Suppressor macrophage (primary cell): ENCODE measurements around the gene SHE.
"Not testable (repeated sequence)": the region's sequence is repeated elsewhere in the genome, so short reads cannot be mapped to it uniquely, and the experiment has no call there.

Experiments used
- DNase-seq, 4 experiments: peaks; one replicate each; pipeline ENCODE4 v3.0.0-alpha.2; 2020 to 2022
- total RNA-seq, 17 experiments: gene quantifications; one replicate each; lab custom pipeline; 2026; ENCODE audit warnings: mixed read lengths in 6 of 17, inconsistent platforms in 3 of 17; lab: John Stamatoyannopoulos, UW

The SHE gene
- 0 to 3.4 (median 0.09) reads per million in 17 experiments for total RNA-seq

DNA sequence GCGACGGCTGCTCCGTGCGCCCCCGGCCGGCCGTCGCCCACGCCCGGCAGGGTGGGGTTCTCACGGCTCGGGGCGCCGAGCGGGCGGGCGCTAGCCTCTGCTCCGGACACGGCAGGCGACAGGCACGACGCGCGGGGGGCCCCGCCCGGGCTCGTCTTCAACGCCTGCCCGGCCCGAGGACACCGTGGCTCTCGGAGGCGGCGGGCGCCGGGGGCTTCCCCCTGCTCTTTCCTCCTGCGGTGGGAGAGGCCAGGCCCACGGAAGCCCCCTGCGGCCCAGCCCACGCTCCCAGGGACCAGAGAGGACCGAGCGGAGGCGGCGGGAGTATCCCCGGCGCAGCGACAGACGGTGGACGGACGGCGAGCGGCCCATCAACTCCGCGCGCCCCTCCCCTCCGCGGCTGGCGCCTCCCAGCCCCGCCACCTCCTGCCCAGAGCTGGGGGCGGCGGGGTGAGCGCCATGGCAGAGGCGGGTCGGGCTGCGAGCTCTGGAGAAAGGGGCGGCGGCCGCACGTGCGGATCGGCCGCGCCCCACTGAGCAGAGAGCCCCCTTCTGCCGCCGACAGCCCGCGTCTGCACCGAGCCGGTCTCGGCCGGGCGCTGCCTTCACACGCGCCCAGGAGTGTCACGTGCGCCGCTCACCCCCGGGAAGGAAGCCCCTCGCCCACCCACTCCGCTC lies at the start of gene SHE, which contains the start of gene TDRD10:
Gene SHE (minus strand): TSS at position 347 of the 678 bp plus-strand sequence. CDS start 386 bp downstream, outside the sequence.
Gene TDRD10 (plus strand): TSS at position 154 of the 678 bp plus-strand sequence. CDS start 4,685 bp downstream, outside the sequence.
- peak in 2 of 4 experiments; percentile 16 to 20 for DNase-seq

DNA sequence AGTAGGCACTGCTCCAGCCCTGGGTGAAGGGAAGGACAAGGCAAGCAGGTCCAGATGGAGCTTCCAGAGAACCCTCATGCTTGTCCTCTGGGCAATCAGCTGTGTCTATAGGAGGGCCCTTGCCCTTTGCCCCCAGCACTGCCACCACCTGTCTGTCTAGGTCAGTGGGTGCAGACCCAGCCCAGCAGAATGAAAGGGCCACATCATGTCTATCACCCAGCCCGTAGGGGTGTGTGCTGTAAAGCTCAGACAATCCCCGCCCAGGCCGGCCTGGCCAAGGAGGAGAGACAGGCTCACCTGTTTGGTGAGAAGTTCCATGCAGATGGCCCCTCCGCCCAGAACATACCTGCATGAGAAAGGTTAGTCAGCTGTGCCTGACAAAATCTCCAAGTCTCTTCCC lies 49.3 kb upstream of the SHE start:
- no peak for DNase-seq

DNA sequence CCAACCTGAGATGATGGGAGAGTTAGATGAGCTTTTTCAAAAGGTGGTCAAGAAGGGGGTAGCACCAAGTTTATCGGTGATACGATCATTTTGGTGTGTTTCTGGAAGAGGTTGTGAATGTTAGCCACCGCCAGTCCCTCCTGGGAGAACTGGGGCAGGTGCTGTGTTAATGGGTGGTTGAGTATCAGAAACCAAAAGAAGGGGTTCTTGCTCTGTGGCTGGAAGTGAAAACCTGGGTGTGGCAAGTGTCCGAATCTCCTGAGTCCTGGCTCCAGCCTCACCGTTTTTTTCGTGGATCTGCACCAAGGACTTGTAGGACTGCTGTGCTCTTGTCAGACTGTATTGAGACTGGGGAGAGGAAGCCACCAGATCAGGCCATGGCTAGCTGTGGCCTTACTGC lies 48.4 kb upstream of the SHE start:
- no peak for DNase-seq

DNA sequence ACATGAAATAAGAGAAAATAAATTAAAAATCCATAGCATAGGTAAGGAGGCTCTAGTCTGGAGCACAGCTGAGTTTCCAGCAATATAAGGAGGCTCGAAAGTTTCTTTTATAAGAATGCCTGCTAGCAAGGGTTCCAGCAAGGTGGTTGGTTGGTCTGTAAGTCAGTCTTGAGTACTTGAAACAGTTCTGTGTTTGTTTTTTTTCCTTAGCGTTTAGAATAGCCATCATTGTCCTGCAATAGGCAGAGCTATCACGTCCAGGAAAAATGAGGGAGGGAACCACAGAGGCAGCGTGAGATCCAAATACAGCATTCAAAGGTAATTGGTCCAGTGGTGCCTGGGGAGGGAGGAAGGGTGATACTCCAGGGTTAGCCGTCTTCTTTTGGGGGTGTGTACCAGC lies 47.9 kb upstream of the SHE start:
- DNase-seq, result no peak

DNA sequence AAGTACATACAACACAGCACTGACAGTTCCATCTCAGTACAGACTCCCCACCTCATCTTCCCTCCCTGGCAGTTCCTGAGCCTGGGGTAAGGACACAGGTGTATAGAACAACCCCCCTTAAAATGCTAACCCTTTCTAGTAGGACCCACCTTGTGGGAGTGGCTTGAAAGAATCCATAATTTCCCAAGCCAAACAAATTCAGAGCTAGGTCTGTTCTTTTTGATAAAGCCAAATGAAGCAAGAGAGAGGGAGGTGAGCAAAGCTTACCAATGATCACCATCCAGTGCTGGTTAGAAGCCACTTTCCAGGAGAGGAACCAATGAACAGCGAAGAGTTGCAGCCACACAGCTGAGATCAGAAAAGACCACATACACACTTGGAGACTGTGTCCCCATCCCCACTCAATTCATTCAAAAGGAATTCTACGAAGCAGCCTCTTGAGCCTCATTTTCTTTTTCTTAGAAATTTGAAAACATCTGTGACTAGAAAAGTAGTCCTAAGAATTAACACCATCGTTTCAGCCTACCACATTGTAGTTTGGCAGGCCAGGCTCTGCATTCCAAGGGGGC lies 47.1 kb upstream of the SHE start:
- no peak for DNase-seq

DNA sequence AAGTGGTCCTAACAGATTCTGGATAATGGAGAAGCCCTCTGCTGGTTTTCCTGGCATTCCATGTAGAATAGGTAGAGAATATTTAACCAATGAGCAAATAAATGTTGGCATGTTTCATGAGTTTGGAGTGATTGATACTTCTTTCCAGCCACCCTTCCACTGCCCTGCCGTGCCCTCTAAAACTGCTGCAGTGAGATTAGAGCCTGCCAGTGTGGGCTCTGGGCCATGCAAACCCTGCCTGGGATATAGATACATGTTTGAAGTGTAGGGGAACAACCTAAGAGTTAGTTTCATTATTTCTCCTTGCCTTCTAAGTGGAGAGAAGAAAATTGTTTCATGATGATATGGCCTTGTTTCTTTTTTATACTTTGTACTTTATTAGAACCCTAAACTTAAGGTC lies 45.8 kb upstream of the SHE start:
- DNase-seq, result no peak

DNA sequence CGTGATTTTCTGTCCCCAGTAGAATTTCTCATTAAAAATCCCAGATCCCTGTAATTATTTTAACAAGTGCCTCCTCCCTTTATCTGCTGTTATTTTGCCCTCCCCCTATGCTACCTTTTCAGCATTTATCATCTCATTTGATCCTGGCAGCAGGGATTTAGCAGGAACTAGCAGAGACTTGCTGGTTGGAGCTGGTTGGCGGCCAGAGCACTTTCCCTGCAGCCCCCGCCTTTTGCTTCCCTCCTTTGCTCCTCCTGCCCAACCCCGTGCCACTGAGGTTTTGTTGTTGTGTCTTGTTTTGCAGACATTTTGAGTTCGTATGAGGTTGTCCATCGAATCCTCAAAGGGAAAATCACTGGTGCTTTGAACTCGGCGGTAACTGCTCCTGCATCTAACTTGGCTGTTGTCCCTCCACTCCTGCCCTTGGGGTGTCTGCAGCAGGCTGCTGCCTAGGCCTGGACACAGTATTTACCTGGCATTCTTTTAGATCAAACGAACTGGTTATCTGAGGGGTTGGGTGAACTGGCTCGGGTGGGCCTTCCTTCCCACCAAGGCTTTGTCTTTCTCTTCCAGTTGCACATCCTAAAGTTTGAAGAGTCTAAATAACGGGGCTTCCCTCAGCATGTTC lies 45.0 kb upstream of the SHE start:
- no peak for DNase-seq

DNA sequence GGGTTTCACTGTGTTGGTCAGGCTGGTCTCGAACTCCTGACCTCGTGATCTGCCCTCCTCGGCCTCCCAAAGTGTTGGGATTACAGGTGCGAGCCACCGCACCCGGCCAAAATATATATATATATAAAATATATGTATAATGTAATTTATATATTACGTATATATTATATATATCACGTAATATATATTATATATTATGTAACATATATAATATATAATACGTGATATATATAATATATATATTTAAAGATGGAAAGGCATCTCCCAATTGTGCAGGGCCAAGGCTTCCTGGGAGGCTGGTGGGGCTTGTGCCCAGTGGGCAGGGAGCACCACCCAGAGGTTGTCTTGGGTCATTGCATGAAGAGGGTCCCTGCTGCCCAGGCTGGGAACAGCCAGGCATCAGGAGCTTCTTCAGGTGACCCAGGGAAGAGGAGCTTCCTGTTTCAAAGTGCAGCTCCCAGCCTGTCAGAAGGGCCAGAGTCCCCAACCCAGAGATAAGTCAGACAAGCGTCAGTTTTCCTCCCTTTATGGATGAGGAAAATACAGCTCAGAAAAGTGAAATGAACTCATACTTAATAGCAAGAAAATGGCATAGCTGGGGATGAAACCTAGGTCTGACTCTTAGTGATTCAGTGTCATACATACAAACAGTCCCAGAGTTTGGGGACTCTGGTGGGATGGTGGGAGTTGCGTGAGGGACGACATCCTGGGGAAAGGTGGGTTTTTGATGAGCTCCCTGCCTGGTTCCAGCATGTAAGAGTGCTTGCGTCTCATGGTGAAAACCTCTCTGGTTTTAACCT lies 44.3 kb upstream of the SHE start:
- DNase-seq, result peak; percentile 74 to 86 (median 84)

DNA sequence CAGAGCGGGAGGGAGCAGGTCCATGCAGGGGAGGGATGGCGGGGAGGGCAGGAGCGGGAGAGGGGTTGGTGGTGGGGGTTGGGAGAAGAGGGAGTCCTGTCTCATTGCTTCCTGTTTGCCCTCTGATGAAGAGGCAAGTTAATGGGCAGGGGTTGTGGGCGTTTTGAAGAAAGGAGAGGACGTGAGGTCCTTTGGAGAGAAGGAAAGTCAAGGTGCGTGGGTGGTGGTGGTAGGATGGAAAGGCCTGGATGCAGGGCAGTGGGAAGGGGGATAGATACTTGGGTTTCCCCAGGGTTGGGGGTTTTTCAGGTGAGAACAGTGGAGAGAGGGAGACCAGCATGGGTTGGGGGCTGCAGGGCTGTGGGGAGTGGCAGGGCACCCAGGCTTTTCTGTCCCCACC lies 39.0 kb upstream of the SHE start:
- DNase-seq, result no peak

DNA sequence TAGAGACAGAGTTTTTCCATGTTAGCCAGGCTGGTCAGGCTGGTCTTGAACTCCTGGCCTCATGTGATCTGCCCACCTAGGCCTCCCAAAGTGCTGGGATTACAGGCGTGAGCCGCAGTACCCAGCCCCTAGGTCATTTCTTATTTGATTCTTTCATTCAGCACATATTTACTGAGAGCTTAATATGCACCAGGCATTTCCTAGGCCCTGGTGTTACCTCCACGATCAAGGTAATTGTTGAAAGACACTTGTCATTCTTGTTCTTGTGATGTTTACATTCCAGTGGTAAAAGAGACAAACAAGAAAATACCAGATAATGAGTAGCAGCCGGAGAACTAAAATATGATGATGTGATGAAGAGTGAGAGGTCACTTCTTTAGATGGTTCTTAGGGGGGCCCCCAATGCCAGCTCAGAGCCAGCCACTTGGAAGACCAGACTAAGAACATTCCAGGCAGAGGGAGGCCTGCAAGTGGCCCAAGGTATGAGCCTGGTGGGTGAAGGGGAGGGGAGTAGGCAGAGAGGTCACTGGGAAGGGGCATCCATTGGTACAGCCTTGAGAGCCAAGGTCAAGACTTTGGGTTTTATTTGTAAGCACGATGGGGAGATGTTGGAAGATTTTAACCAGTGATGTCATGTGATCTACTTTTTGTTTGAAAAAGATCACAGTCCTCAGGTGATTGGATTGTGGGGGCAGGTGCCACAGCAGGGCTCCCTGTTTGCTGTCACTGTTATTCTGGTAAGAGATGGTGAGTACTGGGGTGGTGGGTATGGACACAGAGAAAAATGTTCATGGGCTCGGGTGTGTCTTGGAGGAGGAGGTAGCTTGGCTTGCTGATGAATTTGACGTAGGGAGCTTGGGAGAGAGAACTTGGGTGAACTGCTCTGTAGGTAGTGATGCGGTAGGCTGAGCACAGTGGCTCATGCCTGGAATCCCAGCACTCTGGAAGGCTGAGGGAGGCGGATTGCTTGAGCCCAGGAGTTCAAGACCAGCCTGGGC lies 37.6 kb upstream of the SHE start:
- DNase-seq, result no peak

DNA sequence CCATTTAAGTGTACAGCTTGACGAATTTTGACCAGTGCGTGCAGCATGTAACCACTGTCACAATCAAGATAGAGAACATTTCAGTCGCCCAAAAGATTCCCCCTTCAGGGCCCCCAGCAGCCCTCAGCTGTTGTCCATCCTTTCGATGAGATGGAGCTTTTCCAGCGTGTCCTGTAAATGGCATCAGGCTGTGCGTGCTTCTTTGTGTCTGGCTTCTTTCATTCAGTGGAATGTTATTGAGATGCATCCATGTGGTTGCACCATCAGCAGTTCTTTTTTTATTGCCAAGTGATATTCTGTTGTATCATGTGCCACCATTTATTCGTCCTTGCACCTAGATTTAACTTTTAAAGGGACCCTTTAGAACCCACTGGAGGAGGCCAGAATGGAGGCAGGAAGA lies 34.4 kb upstream of the SHE start:
- DNase-seq, result no peak

DNA sequence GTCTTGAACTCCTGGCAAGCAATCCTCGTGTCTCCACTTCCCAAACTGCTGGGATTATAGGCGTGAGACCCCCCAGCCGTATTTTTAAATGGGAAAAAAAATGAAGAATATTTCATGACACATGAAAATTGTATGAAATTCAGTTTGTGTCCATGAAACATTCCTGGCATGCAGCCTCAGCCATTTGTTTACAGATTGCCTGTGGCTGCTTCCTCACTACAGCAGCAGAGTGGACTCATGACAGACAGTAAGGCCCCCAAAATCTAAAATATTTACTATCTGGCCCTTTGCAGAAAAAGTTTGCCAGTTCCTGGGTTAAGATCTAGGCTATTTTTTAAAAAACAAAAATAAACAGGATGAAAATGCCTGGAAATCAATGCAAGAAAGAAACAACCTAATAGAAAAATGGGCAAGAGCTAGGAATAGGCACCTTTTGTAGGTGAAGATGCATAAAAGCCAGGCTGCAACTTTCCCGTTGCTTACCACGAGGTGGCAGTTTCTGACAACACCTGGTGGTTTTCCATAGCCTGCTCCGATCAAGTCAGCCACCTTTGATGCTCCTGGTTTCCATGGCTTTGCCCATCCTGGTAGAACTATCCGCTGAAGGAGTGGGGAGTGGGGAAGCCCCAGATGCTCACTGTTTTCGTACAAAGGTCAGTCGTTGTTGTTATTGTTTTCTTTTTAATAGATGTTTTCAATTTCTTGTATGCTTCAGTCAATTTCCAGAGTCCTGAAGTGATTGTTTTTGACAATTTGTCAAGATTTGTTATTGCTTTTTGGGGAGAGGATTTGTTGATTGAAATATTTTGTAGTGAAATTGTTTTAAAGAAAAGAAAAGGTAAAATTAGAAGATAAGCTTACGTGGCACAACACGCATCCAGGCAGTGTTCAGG lies 32.0 kb upstream of the SHE start:
- DNase-seq, result no peak

DNA sequence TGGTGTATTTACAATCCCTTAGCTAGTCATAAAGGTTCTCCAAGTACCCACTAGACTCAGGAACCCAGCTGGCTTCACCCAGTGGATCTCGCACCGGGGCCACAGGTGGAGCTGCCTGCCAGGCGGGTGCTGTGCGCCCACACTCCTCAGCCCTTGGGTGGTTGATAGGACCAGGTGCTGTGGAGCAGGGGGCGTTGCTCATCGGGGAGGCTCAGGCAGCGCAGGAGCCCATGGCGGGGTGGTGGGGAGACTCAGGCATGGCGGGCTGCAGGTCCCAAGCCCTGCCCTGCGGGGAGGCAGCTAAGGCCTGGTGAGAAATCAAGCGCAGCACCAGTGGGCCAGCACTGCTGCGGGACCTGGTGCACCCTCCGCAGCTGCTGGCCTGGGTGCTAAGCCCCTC lies 29.7 kb upstream of the SHE start:
- not testable (repeated sequence) for DNase-seq

DNA sequence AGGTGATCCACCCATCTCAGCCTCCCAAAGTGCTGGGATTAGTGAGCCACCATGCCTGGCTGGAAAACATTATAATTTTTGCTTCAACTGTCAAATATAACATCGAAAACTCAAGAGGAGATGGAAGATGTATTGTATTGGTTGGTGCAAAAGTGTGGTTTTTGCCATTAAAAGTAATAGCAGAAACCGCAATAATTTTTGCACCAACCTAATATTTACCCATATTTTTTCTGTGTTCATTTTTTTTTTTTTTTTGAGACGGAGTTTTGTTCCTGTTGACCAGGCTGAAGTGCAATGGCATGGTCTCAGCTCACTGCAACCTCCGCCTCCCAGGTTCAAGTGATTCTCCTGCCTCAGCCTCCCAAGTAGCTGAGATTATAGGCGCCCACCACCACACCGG lies 27.1 kb upstream of the SHE start:
- no peak for DNase-seq

DNA sequence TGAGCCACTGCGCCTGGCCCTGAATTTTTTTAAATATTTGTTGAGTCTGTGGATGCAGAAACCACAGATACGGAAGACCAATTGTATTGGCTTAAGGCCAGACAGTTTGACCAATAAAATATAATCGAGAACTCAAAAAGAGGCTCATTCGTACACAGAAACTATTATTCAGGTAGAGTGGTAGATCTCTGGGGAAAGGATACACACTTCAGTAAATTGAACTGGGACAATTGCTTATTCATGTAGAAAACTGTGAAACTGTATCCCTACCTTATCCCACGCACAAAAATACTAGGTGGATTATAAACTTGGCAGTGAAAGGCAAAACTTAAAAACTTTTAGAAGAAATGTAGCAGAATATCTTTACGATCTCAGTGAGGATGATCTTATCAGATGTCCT lies 25.0 kb upstream of the SHE start:
- DNase-seq, result no peak

DNA sequence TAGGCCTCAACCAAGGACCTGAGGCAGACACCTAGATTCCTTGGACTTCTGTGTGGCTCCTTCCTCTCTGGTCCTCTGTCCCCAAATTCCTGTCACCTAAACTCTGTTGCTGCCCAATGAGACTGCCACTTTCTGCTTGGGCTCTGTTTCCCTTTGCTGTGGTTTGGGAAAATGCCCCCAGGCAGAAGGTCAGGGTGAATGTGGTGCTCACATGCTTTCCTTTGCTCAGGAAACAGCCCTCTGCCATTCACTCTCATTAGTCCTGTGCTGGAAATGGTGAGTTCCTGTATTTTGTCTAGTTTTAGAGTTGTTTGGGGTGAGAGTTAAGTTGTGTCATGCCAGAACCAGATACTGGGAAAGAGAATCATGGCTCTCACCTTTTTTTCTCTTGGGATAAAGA lies 22.7 kb upstream of the SHE start:
- peak in 2 of 4 experiments; percentile 15 to 33 for DNase-seq

DNA sequence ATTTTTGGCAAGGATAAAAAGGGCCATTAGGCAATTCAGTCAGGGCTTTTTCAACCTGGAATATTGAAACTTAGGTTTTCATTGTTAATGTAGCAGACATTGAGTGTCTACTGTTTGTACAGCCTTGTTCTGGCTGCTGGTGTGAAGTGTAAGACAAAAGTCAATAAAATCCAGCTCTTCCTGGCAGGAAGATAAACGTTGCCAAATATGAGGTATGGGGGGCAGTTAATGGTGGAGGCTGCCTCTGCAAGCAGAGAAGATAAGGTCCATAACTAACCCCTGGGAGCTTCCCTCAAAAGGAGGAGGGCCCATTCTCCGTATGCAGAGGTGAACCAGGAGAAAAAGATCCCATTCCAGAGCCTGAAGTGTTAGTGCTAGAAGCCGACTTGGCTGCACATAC lies 19.5 kb upstream of the SHE start:
- DNase-seq, result no peak

DNA sequence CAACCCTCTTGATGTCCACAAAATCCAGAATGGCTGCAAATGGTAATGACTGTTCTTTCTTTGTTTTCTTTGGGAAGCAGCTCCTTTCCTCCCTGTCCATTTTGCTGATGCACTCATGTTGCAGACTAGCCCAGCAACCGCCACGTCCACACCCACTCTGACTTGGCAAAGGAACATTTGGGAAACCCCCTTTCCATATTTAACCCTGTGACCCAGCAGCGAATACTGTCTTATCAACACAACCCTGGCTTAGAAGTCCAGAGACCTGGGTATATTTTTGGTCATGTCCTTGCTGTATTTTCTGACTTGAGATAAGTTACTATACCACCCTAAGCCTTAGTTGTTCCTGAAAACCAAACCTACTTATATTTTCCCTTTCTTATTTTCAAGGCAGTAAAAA lies 18.1 kb upstream of the SHE start:
- peak; percentile 44 to 70 (median 64) for DNase-seq

DNA sequence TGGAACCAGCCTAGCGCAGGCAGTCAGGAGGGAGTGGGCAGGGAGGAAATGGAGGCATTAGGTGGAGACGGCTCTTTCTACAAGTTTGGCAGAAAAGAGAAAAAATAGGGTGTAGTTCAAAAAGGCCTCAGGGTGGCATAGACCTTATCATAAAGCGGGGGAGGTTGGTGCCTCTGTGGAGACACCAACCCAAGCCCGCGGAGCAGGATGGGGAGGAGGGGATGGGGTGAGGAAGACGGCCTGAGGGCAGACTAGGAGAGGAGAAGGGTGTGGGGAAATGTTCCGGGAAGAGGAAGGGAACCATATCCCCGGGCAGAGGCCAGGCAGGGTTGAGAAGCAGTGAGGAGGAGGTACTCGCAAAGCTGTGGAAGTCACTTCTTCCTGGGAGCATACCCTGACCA lies 17.4 kb upstream of the SHE start:
- DNase-seq, result no peak

DNA sequence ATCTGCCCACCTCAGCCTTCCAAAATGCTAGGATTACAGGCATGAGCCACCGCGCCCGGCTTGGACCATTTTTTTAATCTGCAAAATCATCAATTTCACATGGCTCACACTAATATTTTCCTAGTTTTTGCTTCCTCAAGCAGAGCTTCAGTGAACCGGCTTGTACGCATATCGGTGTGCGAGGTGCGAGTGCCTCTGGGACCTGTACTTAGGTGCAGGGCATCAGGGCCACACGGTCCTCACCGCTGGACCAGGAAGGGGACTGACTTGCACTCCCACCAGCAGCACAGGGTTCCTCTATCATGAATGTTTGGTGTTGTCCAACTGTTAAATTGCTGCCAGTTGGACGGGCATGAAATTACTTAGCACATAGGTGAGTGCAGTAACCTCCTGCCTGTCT lies 15.4 kb upstream of the SHE start:
- DNase-seq, result no peak

DNA sequence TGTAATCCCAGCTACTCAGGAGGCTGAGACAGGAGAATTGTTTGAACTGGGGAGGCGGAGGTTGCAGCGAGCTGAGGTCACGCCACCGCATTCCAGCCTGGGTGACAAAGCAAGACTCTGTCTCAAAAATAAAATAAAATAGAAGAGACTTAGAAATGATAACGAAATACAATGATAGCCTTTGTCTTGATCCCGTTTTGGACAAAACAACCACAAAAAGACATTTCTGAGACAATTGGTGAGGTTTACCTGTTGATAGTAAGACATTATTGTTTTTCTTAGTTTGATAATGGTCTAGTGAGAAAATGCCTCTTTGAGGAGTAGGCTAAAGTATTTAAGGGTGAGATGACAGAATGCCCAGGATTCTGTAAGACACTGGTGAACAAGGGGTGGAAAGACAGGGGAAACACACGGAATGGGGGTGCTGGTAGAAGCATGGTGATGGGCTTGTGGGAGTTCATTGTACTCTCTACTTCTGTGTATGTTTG lies 11.9 kb upstream of the SHE start:
- DNase-seq, result no peak
